Cerebellar nuclear complex (tissue), 1 donor: ENCODE results near the gene SRPK3.
"Not testable (repeated sequence)": the region's sequence is repeated elsewhere in the genome, so short reads cannot be mapped to it uniquely, and the experiment has no call there.

Source experiments
- DNase-seq, 2 experiments: peaks; one replicate each; lab custom pipeline; 2025; lab: John Stamatoyannopoulos, UW

SRPK3 gene

DNA sequence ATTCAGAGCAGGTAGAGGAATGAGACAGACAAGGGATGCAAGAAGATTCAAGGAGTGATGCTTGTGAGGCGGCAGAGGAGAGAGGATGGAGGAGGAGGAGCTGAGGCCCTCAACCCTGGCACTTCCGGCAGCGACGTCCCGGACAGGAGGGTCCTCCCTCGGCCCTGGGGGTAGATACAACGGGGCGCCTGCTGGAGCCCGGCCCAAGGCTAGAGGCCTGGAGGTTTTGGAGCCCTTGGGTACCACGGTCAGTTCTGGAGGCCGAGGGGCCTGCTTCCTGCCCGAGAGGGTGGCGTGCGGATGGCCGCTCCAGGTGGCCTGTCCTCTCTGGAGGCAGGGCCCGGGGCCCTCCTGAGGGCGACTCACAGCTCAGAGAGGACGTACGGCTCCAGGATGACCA is 27.1 kb downstream of the SRPK3 start:
- no peak for DNase-seq

DNA sequence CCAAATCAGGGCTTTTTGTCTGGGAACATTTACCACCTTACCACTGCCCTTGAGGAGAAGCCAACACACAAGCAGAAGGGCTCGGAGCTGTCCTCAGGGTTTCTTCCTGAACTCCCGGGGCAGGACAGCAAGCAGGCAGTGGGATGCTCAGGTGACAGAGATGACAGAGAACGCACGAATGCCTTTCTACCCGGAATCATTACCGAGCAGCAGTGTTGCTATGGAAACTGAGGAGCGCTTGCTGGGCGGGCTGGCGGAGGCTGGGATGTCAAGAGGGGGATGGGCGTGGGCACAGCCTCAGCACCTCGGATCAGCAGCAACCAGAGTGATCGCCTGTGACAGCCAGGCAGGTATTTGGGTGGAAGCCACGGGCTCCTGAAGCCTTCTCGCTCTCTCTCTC is 31.4 kb downstream of the SRPK3 start:
- DNase-seq, result no peak

DNA sequence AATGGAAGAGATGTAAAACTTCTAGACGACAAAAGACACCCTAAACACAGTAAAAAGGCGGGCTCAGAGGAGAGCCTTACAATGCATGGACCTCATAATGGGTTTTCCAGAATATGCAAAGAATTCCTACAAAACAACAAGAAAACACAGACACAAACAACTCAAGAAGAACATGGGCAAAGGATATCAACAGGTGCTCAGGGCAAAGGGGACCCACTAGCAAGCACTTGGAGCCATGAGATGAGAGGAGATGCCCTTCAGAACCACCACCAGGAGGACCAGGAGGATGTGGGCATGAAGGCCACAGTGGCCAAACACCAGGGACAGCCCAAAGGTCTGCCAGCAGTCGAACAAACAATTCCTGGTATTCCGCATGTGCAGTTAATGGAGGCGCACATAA is 32.3 kb downstream of the SRPK3 start:
- DNase-seq, result no peak

DNA sequence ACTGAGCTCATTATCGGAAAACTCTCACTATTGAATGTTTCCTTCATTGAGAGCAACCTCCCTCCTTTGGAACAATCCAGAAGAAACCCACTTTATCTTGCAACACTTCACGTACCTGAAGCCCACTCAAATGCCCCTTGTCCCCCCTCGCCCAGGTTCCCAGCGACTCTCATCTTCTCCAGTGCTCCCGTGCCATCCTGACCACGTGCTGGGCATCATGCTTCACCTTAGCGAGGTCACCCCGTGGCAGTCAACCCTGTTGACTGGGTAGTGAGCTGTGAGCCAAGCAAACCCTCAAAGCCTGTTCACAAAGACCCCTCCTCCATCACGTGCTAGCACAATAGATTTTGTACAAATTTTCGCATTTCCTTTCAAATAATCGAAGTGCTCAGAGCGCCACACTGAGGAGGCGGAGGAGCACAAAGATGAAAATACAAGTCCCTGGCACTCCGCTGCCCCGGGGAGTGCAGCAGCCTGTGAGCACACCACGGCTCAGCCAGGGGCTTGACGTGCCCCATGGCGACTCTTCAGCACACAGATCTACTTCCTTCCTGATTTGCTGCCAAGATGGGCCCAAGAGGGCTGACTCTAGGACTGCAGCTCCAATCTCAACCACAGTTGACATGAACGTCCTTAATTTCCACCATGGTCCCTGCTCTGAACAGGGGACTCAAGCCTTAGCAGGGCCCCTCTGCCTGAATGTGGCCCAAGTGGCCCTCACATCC is 33.9 kb downstream of the SRPK3 start:
- no peak for DNase-seq

DNA sequence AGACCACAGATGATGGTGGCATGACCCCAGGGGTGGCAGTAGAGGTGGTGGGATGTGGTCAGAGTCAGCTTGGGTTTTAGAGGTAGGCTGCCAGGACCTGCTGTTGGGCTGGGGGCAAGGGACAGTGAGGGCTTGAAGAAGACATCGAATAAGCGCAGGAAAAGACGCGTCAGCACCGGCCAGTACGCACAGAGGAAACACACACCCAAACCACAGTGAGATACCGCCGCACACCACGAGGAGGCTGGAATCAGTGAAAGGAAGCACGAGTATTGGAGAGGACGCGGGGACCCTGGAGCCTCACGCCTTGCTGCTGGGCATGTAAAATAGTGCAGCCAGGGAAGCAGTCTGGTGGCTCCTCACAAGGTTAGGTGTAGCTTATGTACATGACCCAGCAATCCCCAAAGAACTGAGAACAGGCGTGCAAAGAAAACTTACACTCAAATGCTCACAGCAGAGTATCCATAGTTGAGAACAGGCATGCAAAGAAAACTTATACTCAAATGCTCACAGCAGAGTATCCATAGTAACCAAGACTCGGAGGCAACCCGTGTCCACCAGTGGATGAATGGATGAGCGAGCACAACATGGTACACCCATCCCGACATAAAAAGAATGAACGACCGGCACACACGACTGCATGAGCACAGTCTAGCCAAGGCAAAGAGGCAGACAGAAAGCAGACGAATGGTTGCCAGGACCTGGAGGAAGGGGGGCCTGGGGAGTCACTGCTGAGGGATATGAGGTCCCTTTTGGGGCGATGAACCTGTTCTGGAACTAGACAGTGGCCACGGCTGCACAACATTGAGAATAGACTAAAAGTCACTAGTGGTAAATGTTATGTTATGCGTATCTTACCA is 36.2 kb downstream of the SRPK3 start:
- DNase-seq, result no peak

DNA sequence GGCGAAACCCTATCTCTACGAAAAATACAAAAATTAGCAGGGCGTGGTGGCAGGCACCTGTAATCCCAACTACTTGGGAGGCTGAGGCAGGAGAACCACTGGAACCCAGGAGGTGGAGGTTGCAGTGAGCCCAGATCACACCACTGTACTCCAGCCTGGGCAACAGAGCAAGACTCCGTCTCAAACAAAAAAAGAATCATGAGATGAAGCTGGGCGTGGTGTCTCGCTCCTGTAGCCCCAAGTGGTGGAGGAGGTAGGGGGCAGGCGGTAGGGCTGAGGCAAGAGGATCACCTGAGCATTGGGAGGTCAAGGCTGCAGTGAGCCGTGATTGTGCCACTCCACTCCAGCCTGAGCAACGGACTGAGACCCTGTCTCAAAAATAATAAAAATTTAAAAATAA is 37.2 kb downstream of the SRPK3 start:
- DNase-seq, result not testable (repeated sequence)

DNA sequence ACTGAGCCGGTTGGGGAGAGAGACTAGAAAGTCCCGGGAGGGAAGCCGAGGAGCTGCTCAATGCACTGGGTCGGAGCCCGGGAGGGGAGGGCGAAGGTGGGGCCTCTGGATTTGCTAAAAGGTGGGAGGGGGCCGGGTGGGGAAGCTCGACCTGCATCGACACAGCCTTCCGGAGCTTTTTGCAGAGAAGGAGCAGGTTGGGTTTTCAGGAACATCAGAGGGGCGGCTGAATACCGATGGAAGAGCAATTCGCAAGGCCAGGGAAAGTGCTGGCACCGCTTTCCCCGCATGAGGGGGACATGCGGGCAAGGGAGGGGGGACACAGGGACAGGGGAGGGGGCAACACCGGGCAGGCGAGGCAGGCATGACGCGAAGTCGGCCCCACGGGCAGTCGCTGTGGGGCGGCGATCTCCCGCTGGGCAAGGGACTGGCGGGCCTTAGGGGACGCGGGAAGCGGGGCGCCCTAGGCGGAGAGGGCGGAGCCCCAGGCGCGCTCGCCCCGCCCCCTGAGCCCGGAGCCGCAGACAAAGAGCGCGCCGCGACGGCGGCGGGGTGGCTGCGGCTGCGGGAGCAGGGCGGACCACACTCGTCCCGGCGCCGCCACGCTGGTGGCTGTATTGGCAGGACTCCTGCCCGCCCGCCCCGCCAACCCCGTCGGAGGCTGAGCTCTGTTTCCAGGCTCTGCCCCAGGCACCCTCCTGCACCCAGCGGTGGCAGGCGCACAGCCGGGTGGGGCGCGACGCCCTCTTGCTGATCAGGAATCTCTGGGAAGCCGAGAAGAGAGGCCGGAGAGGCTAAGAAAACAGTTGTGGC is 37.9 kb downstream of the SRPK3 start:
- DNase-seq, result no peak

DNA sequence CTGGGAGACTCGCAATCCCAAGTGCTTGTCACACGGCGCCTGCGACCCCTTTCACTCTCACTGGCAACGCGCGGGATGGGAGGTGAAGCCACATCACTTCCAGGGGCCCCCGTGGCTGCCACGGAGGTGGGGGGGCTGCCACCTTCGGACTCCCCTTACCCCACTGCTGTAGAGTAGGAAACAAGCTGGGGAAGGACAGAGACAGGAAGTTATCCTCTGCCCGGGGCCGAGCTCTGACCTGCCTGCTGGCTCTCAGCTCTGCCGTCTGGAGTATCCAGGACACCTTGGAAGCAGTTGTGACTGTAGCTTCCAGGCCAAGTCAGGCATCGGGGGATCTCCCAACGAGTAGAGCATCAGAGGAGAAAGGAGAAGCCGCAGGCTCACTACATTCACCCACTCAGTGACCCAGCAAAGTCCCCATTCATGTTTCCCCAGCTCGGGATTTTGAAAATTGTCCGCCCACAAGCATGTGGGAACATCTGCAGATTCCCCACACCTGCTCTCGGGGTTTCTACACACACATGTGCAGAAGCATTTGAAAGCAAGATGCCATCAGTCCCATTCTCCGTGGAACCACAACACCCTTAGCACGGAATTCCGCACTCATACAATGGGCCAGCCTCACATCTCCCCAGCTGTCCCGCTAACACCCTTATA is 38.7 kb downstream of the SRPK3 start:
- no peak for DNase-seq

DNA sequence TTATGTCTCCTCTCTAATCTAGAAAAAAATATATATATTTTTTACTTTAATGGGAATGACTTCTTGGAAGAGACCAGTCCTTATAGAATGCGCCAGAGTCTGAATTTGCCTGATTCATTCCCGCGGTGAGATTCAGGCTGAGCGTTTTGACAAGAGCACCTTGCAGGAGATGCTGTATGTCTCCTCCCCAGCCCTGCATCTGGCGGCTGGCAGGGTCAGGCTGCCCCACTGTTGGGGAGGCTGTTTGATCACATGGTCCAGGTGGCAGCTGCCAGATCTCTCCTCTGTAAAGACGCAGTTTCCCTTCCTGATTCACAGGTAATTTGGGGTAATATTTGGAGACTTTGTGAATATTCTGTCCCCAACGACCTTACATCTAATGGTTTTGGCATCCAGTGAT is 39.8 kb downstream of the SRPK3 start:
- no peak for DNase-seq

DNA sequence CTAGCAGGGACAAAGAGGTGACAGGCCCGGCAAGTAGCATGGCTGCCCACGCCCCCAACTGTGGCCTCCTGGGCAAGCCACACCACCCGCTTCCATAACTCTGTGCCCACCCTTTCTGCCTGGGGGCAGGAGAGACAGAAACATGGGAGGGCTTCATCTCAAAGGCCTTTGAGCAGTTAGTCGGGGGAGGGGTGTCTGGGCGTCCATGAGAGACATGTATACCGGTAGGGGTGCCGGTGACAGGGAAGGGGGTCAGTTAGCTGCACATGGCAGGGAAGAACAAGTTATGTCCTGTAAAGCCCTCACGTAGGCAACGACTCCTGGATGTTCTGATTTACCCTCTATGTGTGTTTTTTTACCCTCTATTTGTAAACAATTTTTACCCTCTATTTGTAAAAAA is 40.2 kb downstream of the SRPK3 start:
- no peak for DNase-seq

DNA sequence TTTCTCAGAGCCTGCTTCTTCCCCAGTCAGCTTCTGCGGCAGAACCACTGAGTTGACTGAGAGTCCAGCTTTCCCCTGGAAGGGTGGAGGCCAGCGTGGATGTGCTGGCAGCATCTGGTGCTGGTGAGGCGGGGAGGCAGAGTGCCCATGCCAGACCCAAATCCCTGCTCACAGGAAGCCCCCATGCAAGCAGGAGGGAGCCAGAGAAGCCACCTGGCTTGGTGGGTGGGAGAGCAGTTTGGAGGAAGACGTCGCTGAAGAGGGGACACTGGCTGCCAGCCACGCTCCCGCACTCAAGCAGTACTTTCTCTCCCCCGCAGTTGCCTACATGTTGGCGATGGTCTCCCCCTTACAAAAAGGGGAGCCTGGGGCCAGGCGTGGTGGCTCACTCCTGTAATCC is 43.5 kb downstream of the SRPK3 start:
- no peak for DNase-seq

DNA sequence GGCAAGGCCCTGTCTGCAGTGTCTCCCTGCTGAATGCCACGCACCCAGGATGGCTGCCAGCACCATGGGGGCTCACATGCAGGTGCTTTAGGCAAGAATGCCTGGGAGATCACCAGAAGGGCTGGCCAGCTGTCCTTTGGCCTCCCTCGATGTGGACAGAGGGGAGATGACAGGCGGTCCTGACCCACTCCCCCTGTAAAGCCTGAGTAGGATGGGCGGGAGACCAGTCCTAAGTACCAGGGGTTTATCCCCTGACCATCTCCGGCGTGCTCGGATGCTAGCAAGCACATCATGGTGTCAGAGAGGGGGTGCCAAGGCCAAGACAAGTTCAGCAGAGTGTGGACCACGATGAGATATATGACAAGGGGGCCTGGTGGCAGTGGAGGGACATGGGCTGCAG is 44.2 kb downstream of the SRPK3 start:
- DNase-seq, result no peak

DNA sequence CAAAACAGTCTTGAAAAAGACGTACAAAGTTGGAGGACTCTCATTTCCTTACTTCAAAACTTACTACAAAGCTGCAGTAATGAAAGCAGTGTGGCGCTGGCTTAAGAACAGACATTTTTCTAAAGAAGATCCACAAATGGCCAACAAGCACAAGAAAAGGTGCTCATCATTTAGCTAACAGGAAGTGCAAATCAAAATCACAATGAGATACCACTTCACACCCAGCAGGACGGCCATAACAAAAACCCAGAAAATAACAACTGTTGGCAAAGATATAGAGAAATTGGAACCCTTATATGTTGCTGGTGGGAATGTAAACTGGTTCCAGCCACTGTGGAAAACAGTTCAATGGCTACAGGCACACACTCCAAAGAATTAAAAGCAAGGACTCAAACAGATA is 46.2 kb downstream of the SRPK3 start:
- DNase-seq, result no peak

DNA sequence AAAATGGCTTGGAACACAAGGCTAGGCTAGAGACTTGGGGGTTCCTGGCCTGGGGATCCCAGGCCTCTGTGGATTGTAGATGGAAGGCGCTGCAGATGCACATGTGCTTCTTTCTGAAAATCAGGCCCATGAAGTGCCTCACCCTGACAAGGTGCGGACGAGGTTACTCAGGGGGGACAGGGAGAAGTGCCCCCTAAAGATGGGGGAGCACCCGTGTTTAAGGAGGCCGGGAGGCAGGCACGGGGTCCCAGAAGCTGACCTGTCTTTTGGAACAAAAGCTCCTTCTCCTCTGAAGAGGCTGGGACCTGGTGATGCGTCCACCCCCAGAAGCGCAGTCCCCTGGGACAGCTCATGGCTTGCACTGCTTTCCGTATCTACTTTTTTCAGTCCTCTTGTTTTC is 47.1 kb downstream of the SRPK3 start:
- DNase-seq, result no peak

DNA sequence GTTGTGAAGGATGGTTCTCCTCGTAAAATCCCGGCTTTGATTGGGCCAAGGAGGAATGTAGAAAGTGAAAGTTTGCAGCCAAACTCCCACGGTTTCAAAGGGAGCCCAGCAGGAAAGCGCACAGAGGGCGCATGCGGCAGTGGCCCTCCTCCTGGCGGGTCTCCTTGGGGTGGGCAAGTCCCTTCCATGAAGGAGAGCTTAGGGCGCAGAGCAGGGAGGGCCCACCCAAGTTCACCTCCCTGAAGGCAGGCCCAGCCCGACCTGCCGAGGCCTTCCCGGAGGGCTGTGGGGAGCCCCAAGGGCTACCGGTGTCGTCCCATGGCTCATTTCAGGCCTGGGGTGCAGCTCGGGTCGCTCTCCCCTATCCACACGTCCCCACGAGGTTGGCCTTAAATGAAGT is 47.5 kb downstream of the SRPK3 start:
- no peak for DNase-seq

DNA sequence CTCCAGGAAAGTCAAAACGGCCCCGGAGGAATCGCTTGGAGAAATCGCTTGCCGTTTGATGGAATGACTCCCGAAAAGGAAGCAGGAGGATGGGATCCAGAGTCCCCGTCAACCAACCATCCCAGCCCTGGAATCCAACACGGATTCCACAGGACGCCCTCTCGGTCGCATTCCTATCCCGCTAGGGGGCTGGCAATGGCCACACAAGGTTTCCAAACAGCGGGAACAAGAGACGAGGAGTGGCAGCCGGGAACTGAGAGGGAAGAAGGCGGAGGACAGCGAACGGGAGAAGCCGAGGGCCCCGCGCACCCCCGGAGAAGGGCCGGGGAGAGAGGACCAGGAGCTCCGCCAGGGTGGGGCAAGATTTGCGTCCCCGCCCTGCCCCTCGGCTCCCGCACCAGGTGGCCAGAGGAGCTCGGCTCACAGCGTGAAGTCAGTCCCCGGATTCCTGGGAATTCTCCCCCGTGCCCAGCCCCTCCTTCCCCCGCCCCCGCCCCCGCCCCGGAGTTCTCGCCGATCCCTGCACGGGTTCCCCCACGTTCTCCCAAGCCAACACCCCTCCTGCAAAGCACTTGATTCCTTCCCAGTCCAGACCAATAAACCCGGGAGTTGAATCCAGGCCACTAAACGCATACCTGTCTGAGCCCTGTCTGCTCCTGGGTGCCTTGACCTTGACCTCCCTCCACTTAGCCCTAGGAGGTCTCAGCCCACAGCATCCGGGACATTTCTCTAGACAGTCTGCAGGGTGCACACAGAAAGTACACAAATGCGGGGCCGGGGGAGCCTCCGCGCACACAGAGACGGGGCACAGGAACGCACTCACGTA is 48.1 kb downstream of the SRPK3 start:
- DNase-seq, result no peak

DNA sequence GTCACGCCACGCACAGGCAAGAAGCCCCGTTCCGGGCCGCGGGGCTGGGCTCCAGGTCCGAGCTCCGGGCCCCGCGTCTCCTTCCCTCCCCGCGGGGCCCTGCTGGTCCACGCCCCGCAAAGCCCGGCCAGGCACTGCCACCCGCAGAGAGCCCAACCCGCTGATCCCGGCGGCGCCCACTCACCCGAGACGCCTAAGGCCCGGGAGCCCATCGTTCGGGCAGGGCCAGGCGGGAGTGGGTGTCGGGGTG is 48.6 kb downstream of the SRPK3 start:
- DNase-seq, result no peak

DNA sequence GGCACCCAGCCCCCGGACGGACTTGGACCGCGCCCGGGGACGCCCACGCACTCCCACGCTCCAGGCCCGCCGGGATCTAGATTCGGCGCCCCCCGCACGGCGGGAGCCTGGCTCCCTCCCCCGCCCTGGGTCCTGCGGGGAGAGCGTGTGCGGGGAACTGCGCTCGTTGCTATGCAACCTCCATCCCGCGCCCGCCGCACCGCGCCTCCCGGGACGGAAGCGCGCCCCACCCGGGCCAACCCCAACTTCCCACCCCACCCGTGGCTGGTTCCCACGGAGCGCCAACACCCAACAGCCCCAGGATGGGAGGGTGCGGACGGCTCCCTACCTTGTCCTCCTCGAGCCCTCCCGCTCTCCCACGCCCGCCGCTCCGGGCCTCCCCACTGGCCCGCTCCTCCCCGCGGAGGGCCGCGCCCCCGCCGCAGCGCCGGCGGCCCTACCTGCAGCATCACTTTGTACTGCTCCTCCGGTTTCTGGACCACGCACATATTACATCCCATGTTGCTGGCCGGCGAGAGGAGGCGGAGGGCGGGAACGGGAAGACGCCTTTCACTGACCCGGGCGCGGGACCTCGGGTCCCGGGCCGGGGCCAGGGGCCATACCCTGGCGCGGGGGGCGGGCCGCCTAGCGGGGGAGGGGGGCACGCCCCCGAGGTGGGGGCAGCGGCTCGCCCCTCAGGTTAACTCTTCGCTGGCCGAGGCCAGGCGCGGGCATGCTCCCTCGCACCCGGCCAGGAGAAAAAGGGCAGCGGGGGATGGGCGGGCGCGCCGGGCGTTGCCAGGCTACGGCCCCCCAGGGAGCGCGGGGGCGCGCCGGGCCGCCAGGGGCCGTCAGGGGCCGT is 49.2 kb downstream of the SRPK3 start, which contains the start of gene PDZD4:
PDZD4 (minus strand) TSS at position 746 of the 841 bp plus-strand sequence; CDS start at position 500, 246 bp downstream.
- DNase-seq, result no peak

DNA sequence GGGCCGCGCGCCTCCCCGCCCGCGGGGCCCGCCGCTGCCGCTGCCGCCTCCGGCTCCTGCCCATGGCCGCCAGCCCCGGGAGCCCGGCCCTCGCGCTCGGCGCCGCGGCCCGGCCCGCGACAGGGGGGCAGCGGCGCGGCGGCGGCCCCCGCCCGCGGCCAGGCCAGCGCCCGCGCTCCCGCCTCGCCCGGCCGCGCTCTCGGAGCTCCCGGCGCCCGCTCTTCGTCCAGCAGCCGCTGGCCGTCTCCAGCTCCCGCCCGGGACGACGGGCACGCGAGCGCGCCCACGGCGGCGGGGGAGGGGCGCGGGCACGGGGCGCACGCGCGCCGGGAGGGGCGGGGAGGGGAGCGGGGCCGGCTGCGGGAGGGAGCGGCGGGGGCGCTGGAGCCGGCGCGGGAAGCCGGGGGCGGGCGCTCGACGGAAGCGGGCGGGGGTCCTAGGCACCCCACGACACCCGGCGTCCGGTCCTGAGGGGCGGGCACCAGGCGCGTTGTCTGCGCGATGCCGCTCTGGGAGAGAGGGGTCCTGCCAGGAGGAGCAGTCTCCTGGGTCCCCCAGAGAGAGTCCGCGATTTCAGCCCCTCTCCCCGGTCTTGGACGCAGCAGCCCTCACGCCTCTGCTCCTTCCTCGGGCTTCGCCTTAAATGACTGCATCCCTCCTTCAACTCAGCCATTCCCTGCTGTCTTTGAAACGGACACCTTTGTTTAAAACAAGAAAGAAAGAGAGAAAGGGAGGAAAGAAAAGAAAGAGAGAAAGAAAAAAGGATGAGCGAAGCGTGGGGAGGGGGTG is 50.0 kb downstream of the SRPK3 start:
- DNase-seq, result no peak
